Stomach (tissue), 9 donors: ENCODE results near the gene L3MBTL3. TPM values are rescaled to one million over a fixed set of nuclear protein-coding genes. Genes with fewer than 3 reads are reported as not detected.

Source experiments
- DNase-seq, 2 donors: peaks; one replicate each; pipeline versions ENCODE4 v3.0.0 to v3.0.0-alpha.2; 2013 to 2019
- H3K27ac ChIP-seq, 5 donors: fragments of 200-600 bp in 4 of 5; sonication (generic) in 4 of 5; one replicate each; pipeline ENCODE4 v1.5.1; 2013 to 2019; ENCODE audit warnings: mild to moderate bottlenecking in 1 of 5, moderate library complexity in 1 of 5
- H3K27me3 ChIP-seq, 3 donors: fragments of 200-600 bp; sonication (generic); one replicate each; pipeline ENCODE4 v1.5.1; 2017 to 2019; ENCODE audit warnings: mixed run types in 1 of 3
- H3K36me3 ChIP-seq, 4 donors: fragments of 200-600 bp; sonication (generic); 1 replicate in 3 of 4; 2 replicates in 1 of 4; pipeline ENCODE4 v1.5.1; 2016 to 2019
- H3K4me1 ChIP-seq, 4 donors: fragments of 200-600 bp; sonication (generic); one replicate each; pipeline ENCODE4 v1.5.1; 2016 to 2019
- H3K4me3 ChIP-seq, 4 donors: fragments of 200-600 bp; sonication (generic) in 3 of 4; one replicate each; pipeline ENCODE4 v1.5.1; 2016 to 2019; ENCODE audit warnings: mild to moderate bottlenecking in 1 of 4
- H3K9me3 ChIP-seq, 4 donors: fragments of 200-600 bp; sonication (generic); one replicate each; pipeline ENCODE4 v1.5.1; 2016 to 2019
- EP300 ChIP-seq: sonication (generic); formaldehyde crosslinking; IDR thresholded peaks from one replicate; pipeline ENCODE4 v1.6.1; 2017; ENCODE audit warnings: antibody characterized with exemption
- POLR2A ChIP-seq, 4 donors: fragments of 450-650 bp; IDR thresholded peaks; one replicate each; pipeline ENCODE4 v1.6.1; 2016; ENCODE audit warnings: antibody characterized with exemption in 4 of 4, control low read depth in 2 of 4, mild to moderate bottlenecking in 1 of 4, moderate library complexity in 1 of 4
- POLR2AphosphoS5 ChIP-seq, 3 donors: sonication (generic); formaldehyde crosslinking; IDR thresholded peaks; one replicate each; pipeline ENCODE4 v1.6.1; 2016; ENCODE audit warnings: antibody characterized with exemption in 3 of 3
- whole genome bisulfite sequencing, 5 donors: extraction: QIAGEN DNeasy Blood & Tissue Kit in 3 of 5; methylation state at CpG; one replicate each; pipeline versions ENCODE4 v1.1.5 to v1.1.7; 2013 to 2018; 5-methylcytosine and 5-hydroxymethylcytosine counted together
- intact Hi-C: fragments of 100-400 bp; cut with DNase I; formaldehyde crosslinking; loops from one replicate; pipeline ENCODE4 v1.15.1; 2023; ENCODE audit warnings: low total_unique reads
- polyA plus RNA-seq, 3 donors: library from polyadenylated mRNA; stranded (reverse); fragments of 200-250 nt; gene quantifications; one replicate each; pipeline ENCODE4 v1.2.3, GENCODE V29; 2013
- total RNA-seq, 5 donors: library from RNA; depleted of rRNA; stranded (reverse); fragments of >200 nt; gene quantifications; one replicate each; pipeline versions ENCODE4 v1.1.0 to v1.2.3, GENCODE V29; 2014 to 2016
- TF ChIP-seq, protein P1 (sequence below), 7 experiments: fragments of 450-650 bp in 4 of 7; fragments of 200-600 bp in 3 of 7; sonication (generic) in 3 of 7; IDR thresholded peaks; one replicate each; pipeline ENCODE4 v1.5.1; 2016 to 2019; ENCODE audit warnings: antibody characterized with exemption in 7 of 7, control low read depth in 2 of 7, mild to moderate bottlenecking in 1 of 7
- donor health status: healthy with polysubstance abuse.
- donor health status: Bipolar disorder and iron deficiency.
- donor health status: healthy.

The L3MBTL3 gene
- total and polyA plus RNA-seq, 8 donors: 1.8 to 51.9 (median 3.1) TPM; not detected in 1

DNA sequence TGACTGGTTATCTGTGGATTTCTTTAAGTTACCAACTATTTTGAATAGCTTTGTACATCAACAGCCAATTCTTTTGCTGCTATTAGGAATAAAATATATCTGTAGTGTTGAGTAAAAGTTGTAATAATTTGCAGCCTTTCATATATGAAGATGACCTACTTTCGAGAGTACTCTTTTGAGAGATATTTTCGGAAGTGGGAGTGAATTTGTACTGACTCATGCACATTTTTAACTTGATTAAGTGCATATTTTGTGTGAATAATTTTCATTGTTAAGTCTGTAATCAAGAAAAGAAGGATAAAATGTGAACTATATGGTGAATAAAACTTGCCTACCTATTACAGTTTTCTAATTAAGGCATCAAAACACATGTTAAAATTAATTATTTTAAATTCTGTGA, 51.9 kb downstream of the L3MBTL3 start:
- Histone ChIP-seq H3K4me1 (peaks cover 0 to 3% (median 0%) of the 10 kb centered on the region in 4 donors), H3K4me3 (no peak overlapping the region), H3K27me3 (no peaks in the 10 kb centered on the region), H3K9me3 (no peaks in the 10 kb centered on the region), H3K27ac (no peak overlapping the region), H3K36me3 (peaks cover 0 to 35% (median 18%) of the 10 kb centered on the region in 4 donors)
- DNase-seq: no peak
- no peak for TF ChIP-seq EP300
- TF ChIP-seq, protein P1, sequence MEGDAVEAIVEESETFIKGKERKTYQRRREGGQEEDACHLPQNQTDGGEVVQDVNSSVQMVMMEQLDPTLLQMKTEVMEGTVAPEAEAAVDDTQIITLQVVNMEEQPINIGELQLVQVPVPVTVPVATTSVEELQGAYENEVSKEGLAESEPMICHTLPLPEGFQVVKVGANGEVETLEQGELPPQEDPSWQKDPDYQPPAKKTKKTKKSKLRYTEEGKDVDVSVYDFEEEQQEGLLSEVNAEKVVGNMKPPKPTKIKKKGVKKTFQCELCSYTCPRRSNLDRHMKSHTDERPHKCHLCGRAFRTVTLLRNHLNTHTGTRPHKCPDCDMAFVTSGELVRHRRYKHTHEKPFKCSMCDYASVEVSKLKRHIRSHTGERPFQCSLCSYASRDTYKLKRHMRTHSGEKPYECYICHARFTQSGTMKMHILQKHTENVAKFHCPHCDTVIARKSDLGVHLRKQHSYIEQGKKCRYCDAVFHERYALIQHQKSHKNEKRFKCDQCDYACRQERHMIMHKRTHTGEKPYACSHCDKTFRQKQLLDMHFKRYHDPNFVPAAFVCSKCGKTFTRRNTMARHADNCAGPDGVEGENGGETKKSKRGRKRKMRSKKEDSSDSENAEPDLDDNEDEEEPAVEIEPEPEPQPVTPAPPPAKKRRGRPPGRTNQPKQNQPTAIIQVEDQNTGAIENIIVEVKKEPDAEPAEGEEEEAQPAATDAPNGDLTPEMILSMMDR (IDR thresholded peaks at IDR 0.05): no peak
- no peak for TF ChIP-seq POLR2A (IDR thresholded peaks at IDR 0.05)
- TF ChIP-seq POLR2AphosphoS5 (IDR thresholded peaks at IDR 0.05): no peak
- intact Hi-C loops: no loop called here
- 83 to 94% (median 88%) methylated on average over 2 of the region's 2 CpGs for WGBS, 5 donors

GRCh38 chr6:130070792-130071191, 52.4 kb downstream of the L3MBTL3 start:
- intact Hi-C loops: no loop called here

GRCh38 chr6:130075879-130076460, 57.6 kb downstream of the L3MBTL3 start:
- H3K36me3 ChIP-seq: peaks cover 0 to 31% (median 17%) of the 10 kb centered on the region in 4 donors
- no peak for TF ChIP-seq POLR2A (IDR thresholded peaks at IDR 0.05)
- H3K9me3 ChIP-seq: no peaks in the 10 kb centered on the region
- no peaks in the 10 kb centered on the region for H3K27me3 ChIP-seq
- no peak overlapping the region for H3K27ac ChIP-seq
- intact Hi-C loops: no loop called here
- DNase-seq: peak in 1 of 2 donors; percentile 23
- 64 to 84% (median 75%) methylated on average over 3 of the region's 3 CpGs for WGBS, 5 donors
- no peak overlapping the region for H3K4me3 ChIP-seq
- H3K4me1 ChIP-seq: no peaks in the 10 kb centered on the region

More at GRCh38 chr6:130070792-130071191, 52.4 kb downstream of the L3MBTL3 start:
- peaks cover 0 to 3% (median 0%) of the 10 kb centered on the region in 4 donors for H3K4me1 ChIP-seq
- TF ChIP-seq, protein P1 (IDR thresholded peaks at IDR 0.05): no peak
- no peak for TF ChIP-seq POLR2A (IDR thresholded peaks at IDR 0.05)
- H3K9me3 ChIP-seq: no peaks in the 10 kb centered on the region
- no peak for DNase-seq
- H3K36me3 ChIP-seq: peaks cover 0 to 34% (median 13%) of the 10 kb centered on the region in 4 donors
- WGBS, 5 donors: 81 to 92% (median 88%) methylated on average over 6 of the region's 6 CpGs
- H3K27ac ChIP-seq: no peak overlapping the region
- no peak overlapping the region for H3K4me3 ChIP-seq
- H3K27me3 ChIP-seq: no peaks in the 10 kb centered on the region

GRCh38 chr6:130076512-130076911, 58.1 kb downstream of the L3MBTL3 start:
- Histone ChIP-seq H3K4me1 (no peaks in the 10 kb centered on the region), H3K36me3 (peaks cover 0 to 31% (median 17%) of the 10 kb centered on the region in 4 donors), H3K9me3 (no peaks in the 10 kb centered on the region), H3K4me3 (no peak overlapping the region), H3K27ac (no peak overlapping the region), H3K27me3 (no peaks in the 10 kb centered on the region)
- intact Hi-C loops: no loop called here
- DNase-seq: peak in 1 of 2 donors; percentile 19
- WGBS, 5 donors: 40 to 86% (median 64%) methylated on average over 2 of the region's 2 CpGs
- TF ChIP-seq POLR2A (IDR thresholded peaks at IDR 0.05): no peak
- TF ChIP-seq EP300: no peak
- TF ChIP-seq, protein P1 (IDR thresholded peaks at IDR 0.05): no peak
- no peak for TF ChIP-seq POLR2AphosphoS5 (IDR thresholded peaks at IDR 0.05)

DNA sequence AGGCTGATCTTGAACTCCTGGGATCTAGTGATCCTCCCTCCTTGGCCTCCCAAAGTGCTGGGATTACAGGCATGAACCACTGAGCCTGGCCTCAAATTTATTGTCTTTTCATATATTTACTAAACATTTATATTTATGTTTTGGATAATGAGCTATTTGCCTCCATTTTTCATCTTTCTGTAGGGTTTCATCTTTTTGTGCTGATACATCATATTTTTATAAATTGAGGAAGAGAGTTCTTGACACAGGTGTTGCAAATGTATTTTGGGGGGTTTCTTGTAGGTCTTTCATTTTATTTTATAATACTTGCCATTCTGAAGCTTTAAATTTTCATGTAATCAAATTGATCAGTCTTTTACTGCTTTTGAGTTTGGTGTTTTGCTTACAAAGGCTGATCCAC, 72.4 kb downstream of the L3MBTL3 start:
- Histone ChIP-seq H3K27ac (no peak overlapping the region), H3K4me3 (no peak overlapping the region), H3K9me3 (no peaks in the 10 kb centered on the region), H3K4me1 (no peaks in the 10 kb centered on the region), H3K27me3 (no peaks in the 10 kb centered on the region), H3K36me3 (peaks cover 3 to 24% (median 13%) of the 10 kb centered on the region in 4 donors)
- no peak for DNase-seq
- intact Hi-C loops: no loop called here
- TF ChIP-seq POLR2A (IDR thresholded peaks at IDR 0.05) (no peak), POLR2AphosphoS5 (IDR thresholded peaks at IDR 0.05) (no peak), EP300 (no peak)
- TF ChIP-seq, protein P1 (IDR thresholded peaks at IDR 0.05): no peak
